ENCODE measurements around the gene GAPDH.
"Not testable (repeated sequence)": the region's sequence is repeated elsewhere in the genome, so short reads cannot be mapped to it uniquely, and the experiment has no call there.

The GAPDH gene

DNA sequence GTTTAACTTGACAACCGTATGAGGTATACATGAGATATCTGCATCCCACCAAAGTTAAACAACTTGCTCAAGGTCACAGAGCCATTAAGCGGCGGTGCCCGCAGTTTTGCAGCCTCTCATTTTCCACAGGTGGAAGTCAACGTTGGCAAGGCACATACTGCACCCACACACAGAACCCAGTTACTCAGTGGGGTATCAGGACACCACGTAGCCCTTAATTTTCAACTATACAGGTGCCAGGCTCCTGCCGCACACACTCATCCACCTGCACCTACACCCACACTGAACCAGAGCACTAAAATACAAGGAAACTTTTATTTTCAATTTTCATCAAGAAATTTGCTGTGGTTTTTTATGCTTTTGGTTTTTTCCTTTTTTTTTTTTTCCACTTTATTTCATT is 35.5 kb downstream of the GAPDH start:
- FAIRE-seq, result no peak

DNA sequence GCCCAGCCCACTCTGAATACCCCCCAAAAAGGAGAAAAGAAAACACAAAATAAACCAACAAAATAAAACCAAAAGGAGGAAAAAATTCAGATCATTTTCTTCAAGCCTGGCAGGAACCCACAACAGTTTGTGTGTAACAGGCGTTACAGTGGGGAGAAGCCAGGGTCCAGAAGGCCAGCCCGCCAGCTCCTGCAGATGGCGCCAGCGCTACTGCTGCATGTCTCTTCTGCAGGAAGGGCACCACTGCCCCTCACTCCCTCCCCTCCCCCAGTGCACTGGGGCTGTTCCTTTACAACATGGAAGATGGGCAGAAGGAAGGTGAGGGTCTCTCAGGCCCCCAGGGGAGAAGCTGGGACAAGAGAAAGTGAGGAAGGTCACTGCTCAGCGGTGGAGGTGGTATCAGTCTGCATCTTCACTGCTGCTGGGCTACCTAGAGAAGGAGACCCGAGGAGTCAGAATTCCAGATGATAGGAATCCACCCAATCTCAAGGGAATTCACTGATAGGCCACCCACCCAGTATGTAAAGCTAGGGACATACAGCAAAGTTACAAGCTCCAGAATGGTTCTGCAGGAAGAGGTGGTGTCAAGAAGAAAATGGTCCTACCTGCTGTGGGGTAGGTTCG is 36.1 kb downstream of the GAPDH start:
- no peak for FAIRE-seq

DNA sequence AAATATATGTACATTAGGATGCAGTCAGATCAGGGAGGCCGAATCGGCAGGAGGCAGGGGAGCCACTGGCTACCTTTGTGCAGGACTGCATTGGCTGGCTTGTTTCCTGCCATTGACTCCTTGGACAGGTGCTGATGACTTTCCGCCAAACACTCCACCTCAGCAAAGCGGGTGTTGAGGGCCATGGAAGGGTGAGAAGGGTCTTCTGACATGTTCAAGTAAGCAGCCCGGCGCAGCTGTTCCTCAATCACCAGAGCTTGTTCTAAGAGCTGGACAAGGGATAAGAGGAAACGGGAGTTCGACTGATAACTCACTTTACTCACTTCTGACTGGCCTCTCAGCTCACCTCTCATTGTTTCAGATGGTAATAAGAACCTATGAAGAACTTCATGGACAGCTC is 38.7 kb downstream of the GAPDH start:
- no peak for FAIRE-seq

DNA sequence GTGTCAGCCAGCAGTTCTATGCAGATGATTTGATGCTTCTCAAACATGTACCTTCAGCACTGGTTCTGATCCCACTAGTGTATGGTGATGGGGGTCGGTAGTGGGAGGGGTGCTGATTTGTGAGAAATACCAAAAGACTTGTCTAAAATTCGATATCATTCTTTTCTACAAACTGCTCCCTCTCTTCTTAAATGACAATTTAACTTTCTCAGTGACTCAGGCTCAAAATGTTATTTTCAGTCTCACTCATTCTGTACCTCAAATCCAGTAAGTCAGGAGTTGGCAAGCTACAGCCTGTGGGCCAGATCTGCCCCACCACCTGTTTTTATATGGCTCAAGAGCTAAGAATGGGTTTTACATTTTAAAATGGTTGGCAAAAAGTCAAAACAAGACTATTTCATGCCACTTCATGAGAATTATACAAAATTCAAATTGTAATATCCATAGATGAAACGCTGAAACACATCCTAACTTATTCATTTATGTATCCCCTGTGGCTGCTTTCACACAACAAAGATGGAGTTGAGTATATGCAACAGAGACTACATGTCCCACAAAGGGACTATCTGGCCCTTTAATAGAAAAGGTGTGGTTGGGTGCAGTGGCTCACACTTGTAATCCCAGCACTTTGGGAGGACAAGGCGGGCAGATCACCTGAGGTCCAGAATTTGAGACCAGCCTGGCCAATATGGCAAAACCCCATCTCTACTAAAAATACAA is 40.4 kb downstream of the GAPDH start:
- no peak for FAIRE-seq

DNA sequence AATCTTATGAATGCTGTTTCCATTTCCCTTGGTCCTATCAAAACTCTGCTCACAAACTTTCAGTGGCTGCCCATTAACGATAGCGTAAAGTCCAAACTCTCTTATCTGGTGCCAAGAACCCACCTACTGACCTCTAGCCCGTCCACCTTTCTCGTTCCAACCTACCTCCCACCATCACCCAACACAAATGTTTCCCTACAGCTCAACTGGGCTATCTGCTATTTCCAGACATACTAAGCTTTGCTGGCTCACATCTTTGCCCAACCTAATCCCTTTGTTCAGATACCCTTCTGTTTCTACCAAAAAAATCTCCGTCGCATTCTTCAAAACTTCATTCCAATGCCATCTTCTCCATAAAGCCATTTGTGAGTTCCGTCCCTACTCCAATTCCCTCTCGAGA is 41.3 kb downstream of the GAPDH start:
- no peak for FAIRE-seq

DNA sequence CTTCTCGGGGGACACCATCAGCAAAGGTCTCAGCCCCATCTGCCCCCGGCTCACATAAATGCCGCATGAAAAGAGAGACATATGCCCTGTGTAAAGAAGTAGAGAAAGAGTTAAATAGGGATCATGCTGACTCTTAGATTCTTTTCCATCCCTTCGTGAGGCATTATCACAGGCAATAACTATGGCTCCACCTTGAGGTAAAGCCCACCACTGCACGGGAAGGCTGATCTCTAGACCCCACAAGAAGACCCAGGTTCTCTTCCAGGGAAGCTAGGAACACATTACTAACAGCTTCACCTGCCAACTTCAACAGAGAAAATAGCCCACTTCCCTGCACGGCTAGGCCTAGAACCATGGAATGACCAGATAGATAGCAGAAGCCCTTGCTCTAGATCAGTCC is 47.9 kb downstream of the GAPDH start:
- FAIRE-seq, result no peak

DNA sequence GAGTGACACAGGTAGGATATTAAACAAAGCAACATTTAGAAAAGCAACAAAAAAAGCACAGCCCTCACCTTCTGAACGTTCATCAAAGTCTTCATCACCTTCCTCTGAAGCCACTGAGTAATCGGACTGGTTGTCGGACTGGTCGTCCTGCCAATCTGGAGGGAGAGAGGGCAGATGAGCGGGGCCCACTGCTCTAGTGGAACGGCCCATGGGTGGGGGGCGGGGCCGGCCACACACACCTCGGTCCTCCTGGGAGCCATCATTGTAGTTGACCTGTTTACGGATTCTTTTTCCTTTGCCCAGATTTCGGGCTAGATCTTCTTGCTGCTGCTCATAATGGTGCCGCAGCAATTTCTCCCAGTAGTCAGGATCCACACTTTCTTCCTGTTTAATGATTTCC is 48.6 kb downstream of the GAPDH start:
- no peak for FAIRE-seq

DNA sequence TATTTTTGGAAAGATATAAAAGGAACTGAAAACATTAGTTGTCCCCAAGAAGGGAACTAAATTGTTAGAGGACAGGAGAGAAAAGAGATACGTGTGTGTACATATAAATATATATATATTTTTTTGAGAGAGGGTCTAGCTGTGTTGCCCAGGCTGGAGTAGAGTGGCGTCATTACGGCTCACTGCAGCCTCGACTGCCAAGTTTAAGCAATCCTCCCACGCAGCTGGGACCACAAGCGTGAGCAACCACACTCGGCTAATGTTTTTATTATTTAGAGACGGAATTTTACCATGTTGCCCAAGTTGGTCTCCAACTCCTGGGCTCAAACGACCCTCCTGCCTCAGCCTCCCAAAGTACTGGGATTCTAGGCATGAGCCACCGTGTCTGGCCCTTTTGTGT is 50.0 kb downstream of the GAPDH start:
- FAIRE-seq, result no peak

DNA sequence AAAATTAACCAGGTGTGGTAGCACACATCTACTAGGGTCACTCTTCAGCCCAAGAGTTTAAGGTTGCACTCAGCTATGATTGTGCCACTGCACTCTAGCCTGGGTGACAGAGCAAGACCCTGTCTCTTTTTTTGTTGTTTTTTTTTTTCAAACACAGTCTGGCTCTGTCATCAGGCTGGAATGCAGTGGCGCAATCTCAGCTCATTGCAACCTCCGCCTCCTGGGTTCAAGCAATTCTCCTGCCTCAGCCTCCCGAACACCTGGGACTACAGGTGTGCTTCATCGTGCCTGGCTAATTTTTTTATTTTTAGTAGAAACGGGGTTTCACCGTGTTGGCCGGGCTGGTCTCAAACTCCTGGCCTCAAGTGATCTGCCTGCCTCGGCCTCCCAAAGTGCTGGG is 52.3 kb downstream of the GAPDH start:
- FAIRE-seq, result not testable (repeated sequence)

Measured in A204.1 (cell line).